Prostate gland (tissue), 2 donors: Measurements from ENCODE around the gene RIPPLY1.

Experiments
- POLR2AphosphoS5 ChIP-seq: sonication (generic); formaldehyde crosslinking; IDR thresholded peaks from one replicate; pipeline ENCODE4 v1.6.1; 2017; ENCODE audit warnings: antibody characterized with exemption
- TF ChIP-seq, protein P1 (sequence below), 4 experiments: fragments of 200-600 bp in 2 of 4; fragments of 450-650 bp in 2 of 4; sonication (generic) in 2 of 4; IDR thresholded peaks; 1 replicate in 3 of 4; 2 replicates in 1 of 4; pipeline ENCODE4 v1.5.1; 2016 to 2019; ENCODE audit warnings: antibody characterized with exemption in 4 of 4, mild to moderate bottlenecking in 2 of 4, moderate library complexity in 2 of 4

DNA sequence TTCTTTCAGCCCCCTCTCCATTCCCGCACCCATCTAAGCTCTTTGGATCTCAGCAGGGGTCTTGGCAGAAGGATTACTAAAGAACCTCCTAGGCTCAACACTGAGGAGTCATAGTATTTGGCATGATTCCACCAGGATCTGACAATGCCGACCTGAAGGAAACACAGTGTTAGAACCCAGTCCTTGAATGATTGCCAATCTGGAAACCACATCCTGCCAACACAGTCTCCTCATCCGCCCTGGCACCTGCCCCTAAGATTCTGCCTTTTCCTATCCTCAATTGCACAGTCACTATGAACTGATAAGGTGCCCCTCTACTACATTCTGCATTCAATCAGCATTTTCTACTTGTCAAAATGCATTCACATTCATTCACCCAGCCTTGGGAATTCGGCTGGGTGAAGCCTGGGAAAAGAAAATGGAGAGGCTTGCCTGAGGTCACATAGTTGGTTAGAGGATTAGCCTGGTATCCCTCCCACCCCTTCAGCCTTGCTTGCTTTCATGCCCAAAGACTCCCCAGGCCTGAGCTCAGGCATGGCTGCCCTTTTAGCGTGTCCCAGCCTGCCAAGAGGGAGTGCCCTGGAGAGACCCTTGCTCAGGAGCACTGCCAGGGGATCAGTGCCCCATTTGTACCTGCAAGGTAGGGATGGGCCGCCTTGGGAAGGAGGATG is 14.8 kb upstream of the RIPPLY1 start:
- TF ChIP-seq, protein P1, sequence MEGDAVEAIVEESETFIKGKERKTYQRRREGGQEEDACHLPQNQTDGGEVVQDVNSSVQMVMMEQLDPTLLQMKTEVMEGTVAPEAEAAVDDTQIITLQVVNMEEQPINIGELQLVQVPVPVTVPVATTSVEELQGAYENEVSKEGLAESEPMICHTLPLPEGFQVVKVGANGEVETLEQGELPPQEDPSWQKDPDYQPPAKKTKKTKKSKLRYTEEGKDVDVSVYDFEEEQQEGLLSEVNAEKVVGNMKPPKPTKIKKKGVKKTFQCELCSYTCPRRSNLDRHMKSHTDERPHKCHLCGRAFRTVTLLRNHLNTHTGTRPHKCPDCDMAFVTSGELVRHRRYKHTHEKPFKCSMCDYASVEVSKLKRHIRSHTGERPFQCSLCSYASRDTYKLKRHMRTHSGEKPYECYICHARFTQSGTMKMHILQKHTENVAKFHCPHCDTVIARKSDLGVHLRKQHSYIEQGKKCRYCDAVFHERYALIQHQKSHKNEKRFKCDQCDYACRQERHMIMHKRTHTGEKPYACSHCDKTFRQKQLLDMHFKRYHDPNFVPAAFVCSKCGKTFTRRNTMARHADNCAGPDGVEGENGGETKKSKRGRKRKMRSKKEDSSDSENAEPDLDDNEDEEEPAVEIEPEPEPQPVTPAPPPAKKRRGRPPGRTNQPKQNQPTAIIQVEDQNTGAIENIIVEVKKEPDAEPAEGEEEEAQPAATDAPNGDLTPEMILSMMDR (IDR thresholded peaks at IDR 0.05), result no peak
- TF ChIP-seq POLR2AphosphoS5, result no peak
